RWPE2 (cell line): ENCODE results near the gene OSBPL6.
"Not testable (repeated sequence)": the region's sequence is repeated elsewhere in the genome, so short reads cannot be mapped to it uniquely, and the experiment has no call there.

ENCODE experiments used
- ATAC-seq: fragments of 200-7000 bp; cut with Tn5 transposase; 3 replicates; pipeline ENCODE4 v1.9.1; 2021; ENCODE audit warnings: low read depth
- DNase-seq: peaks from one replicate; pipeline ENCODE4 v3.0.0-alpha.2; 2020; ENCODE audit warnings: low spot score
- H3K27ac ChIP-seq: fragments of 450-650 bp; 2 replicates; pipeline ENCODE4 v1.5.1; 2017; ENCODE audit warnings: mild to moderate bottlenecking; ENCODE audit not compliant: poor library complexity, severe bottlenecking
- H3K27me3 ChIP-seq: fragments of 250-450 bp; sonication (Bioruptor Pico); 2 replicates; pipeline ENCODE4 v1.5.1; 2021; ENCODE audit warnings: mild to moderate bottlenecking, moderate library complexity; ENCODE audit not compliant: insufficient read depth, poor library complexity, severe bottlenecking
- H3K36me3 ChIP-seq: fragments of 250-450 bp; sonication (Bioruptor Pico); 2 replicates; pipeline ENCODE4 v1.5.1; 2020; ENCODE audit warnings: low read depth, mild to moderate bottlenecking, moderate library complexity
- H3K4me1 ChIP-seq: fragments of 250-450 bp; sonication (Bioruptor Pico); 2 replicates; pipeline ENCODE4 v1.5.1; 2021; ENCODE audit warnings: mild to moderate bottlenecking, moderate library complexity; ENCODE audit not compliant: insufficient read depth, poor library complexity, severe bottlenecking
- H3K4me3 ChIP-seq: fragments of 250-450 bp; sonication (Bioruptor Pico); 2 replicates; pipeline ENCODE4 v1.5.1; 2021; ENCODE audit warnings: mild to moderate bottlenecking, moderate library complexity; ENCODE audit not compliant: severe bottlenecking
- H3K9me3 ChIP-seq: fragments of 250-450 bp; sonication (Bioruptor Pico); 2 replicates; pipeline ENCODE4 v1.5.1; 2021; ENCODE audit warnings: mild to moderate bottlenecking, moderate library complexity; ENCODE audit not compliant: severe bottlenecking
- CTCF ChIP-seq: fragments of 450-650 bp; IDR thresholded peaks from one replicate; pipeline ENCODE4 v1.5.1; 2017; ENCODE audit warnings: mild to moderate bottlenecking, moderate library complexity; ENCODE audit not compliant: poor library complexity, severe bottlenecking

The OSBPL6 gene

GRCh38 chr2:178350051-178350450, 155.7 kb downstream of the OSBPL6 start:
- Histone ChIP-seq H3K4me1 (no peaks in the 10 kb centered on the region), H3K9me3 (no peaks in the 10 kb centered on the region), H3K27ac (no peak overlapping the region), H3K36me3 (no peaks in the 10 kb centered on the region; the same call in 1 of the 2 replicates), H3K4me3 (no peak overlapping the region), H3K27me3 (no peaks in the 10 kb centered on the region)
- no peak for TF ChIP-seq CTCF
- DNase-seq (no peak), ATAC-seq (no peak)

DNA sequence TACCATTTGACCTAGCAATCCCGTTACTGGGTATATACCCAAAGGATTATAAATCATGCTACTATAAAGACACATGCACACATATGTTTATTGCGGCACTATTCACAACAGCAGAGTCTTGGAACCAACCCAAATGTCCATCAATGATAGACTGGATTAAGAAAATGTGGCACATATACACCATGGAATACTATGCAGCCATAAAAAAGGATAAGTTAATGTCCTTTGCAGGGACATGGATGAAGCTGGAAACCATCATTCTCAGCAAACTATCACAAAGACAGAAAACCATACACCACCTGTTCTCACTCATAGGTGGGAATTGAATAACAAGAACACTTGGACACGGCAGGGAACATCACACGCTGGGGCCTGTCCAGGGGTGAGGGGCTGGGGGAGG, 163.4 kb downstream of the OSBPL6 start:
- not testable (repeated sequence) for DNase-seq, H3K4me3 ChIP-seq, H3K9me3 ChIP-seq, H3K36me3 ChIP-seq, ATAC-seq, H3K27ac ChIP-seq, H3K27me3 ChIP-seq, H3K4me1 ChIP-seq

GRCh38 chr2:178359192-178359912, 165.0 kb downstream of the OSBPL6 start:
- DNase-seq (no peak), ATAC-seq (no peak)
- no peaks in the 10 kb centered on the region for H3K27me3 ChIP-seq
- no peak overlapping the region for H3K27ac ChIP-seq
- H3K36me3 ChIP-seq: peaks cover 8% of the 10 kb centered on the region; the same call in 1 of the 2 replicates
- H3K9me3 ChIP-seq: no peaks in the 10 kb centered on the region
- no peak for TF ChIP-seq CTCF
- H3K4me3 ChIP-seq: no peak overlapping the region
- H3K4me1 ChIP-seq: peaks cover 11% of the 10 kb centered on the region

DNA sequence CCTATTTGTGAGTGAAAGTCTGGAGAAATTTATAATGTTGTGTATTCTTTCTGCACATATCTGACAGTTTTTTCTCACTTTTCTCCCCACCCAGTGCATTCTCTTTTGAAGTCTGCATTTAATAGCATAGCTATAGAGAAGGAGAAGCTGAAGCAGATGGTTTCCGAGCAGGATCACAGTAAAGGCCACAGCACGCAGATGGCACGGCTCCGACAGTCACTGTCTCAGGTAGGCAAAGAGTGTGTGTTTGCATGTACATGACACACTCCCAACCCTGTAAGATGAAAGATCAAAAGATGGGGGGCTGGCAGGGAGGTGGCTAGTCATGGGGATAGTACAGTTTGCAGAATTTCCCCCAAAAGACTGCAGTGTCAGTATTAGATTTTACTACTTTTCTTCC, 167.3 kb downstream of the OSBPL6 start:
- H3K36me3 ChIP-seq: peaks cover 8% of the 10 kb centered on the region; the same call in 1 of the 2 replicates
- H3K27me3 ChIP-seq: no peaks in the 10 kb centered on the region
- DNase-seq: no peak
- peaks cover 11% of the 10 kb centered on the region for H3K4me1 ChIP-seq
- H3K4me3 ChIP-seq: no peak overlapping the region
- no peak overlapping the region for H3K27ac ChIP-seq
- no peaks in the 10 kb centered on the region for H3K9me3 ChIP-seq
- TF ChIP-seq CTCF: no peak
- no peak for ATAC-seq

DNA sequence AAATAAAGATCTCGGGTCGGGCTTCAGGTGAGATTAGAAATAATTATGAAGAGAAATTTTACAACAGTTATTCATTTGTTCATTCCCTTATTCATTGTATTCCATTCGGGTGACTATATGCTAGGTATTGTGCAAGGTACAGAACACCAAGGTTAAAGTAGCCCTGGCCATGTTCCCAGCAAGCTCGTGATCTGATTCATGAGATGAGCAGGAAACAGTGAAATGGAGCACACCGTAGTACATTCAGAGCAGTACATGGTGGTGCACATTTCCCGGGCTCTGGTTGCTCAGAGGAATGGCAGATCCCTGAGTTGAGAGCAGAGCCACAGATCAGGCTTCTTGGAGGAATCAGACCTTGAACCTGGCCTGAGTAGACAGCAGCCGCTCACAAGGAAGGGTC, 168.9 kb downstream of the OSBPL6 start:
- H3K4me3 ChIP-seq: no peak overlapping the region
- H3K27me3 ChIP-seq: no peaks in the 10 kb centered on the region
- no peak for TF ChIP-seq CTCF
- ATAC-seq: peak; percentile 99
- peak overlapping the region; percentile 39 for H3K27ac ChIP-seq
- no peaks in the 10 kb centered on the region for H3K9me3 ChIP-seq
- peak; percentile 80 for DNase-seq
- peaks cover 8% of the 10 kb centered on the region; the same call in 1 of the 2 replicates for H3K36me3 ChIP-seq
- H3K4me1 ChIP-seq: peaks cover 11% of the 10 kb centered on the region
